ENCODE results near the gene MAOB. TPM values are rescaled to one million over a fixed set of nuclear protein-coding genes. Genes with fewer than 3 reads are reported as not detected.

The MAOB gene
- total RNA-seq, 2 experiments from 2014 or later, result not detected

DNA sequence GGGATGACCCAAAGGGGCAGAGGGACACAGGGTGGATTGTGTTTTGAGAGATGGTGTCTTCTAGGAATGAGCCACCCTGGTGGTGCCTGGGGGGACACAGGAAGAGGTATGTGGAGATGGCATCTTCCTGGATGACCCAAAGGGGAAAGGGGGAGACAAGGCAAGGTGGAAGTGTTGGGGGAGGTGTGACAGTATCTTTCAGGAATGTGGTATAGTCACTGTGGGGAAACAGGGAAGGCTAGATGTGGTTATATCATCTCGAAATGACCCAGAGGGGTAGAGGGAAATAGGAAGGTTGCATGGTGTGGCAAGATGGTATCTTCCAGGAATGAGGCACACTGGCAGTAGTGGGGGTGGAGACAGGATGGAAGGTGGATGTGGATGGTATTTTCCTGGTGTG, 163.3 kb downstream of the MAOB start:
- intact Hi-C loops (cut with micrococcal nuclease), result no loop called here
- TF ChIP-seq, protein P1, sequence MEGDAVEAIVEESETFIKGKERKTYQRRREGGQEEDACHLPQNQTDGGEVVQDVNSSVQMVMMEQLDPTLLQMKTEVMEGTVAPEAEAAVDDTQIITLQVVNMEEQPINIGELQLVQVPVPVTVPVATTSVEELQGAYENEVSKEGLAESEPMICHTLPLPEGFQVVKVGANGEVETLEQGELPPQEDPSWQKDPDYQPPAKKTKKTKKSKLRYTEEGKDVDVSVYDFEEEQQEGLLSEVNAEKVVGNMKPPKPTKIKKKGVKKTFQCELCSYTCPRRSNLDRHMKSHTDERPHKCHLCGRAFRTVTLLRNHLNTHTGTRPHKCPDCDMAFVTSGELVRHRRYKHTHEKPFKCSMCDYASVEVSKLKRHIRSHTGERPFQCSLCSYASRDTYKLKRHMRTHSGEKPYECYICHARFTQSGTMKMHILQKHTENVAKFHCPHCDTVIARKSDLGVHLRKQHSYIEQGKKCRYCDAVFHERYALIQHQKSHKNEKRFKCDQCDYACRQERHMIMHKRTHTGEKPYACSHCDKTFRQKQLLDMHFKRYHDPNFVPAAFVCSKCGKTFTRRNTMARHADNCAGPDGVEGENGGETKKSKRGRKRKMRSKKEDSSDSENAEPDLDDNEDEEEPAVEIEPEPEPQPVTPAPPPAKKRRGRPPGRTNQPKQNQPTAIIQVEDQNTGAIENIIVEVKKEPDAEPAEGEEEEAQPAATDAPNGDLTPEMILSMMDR (IDR thresholded peaks at IDR 0.05), result no peak
- no peaks in the 10 kb centered on the region for H3K9me3 Mint-ChIP-seq
- no peaks in the 10 kb centered on the region for H3K4me1 Mint-ChIP-seq (ENCODE audit: low read depth)
- CTCF ChIA-PET, result no interaction called here
- H3K27me3 Mint-ChIP-seq, result no peaks in the 10 kb centered on the region
- no peak for DNase-seq
- ATAC-seq, result no peak
- H3K4me3 Mint-ChIP-seq, result no peak overlapping the region
- no peaks in the 10 kb centered on the region for H3K36me3 Mint-ChIP-seq (ENCODE audit: low read depth)
- no peak overlapping the region for H3K27ac Mint-ChIP-seq
- POLR2A ChIA-PET, result no interaction called here

DNA sequence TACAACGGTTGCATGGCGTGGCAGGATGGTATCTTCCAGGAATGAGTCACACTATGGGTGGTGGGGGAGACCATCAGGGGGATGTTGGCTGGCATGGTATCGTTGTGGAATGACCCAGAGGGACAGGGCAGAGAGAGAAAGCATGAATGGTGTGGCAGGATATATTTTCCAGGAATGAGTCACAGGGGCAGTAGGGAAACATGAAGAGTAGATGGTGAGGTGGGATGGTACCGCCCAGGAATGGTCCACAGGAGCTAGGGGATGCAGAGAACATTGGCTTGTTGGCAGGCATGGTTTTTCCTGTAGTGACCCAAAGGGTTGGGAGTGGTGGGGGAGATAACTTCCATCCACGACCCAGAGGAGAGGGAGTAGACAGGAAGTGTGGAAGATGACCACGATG, 163.7 kb downstream of the MAOB start:
- Mint-ChIP-seq H3K27me3 (no peaks in the 10 kb centered on the region), H3K9me3 (no peaks in the 10 kb centered on the region), H3K36me3 (ENCODE audit: low read depth) (no peaks in the 10 kb centered on the region), H3K4me3 (no peak overlapping the region), H3K4me1 (ENCODE audit: low read depth) (no peaks in the 10 kb centered on the region), H3K27ac (no peak overlapping the region)
- POLR2A ChIA-PET, result no interaction called here
- ATAC-seq, result no peak
- CTCF ChIA-PET, result no interaction called here
- intact Hi-C loops (cut with micrococcal nuclease), result no loop called here
- no peak for DNase-seq
- TF ChIP-seq, protein P1 (IDR thresholded peaks at IDR 0.05), result no peak

DNA sequence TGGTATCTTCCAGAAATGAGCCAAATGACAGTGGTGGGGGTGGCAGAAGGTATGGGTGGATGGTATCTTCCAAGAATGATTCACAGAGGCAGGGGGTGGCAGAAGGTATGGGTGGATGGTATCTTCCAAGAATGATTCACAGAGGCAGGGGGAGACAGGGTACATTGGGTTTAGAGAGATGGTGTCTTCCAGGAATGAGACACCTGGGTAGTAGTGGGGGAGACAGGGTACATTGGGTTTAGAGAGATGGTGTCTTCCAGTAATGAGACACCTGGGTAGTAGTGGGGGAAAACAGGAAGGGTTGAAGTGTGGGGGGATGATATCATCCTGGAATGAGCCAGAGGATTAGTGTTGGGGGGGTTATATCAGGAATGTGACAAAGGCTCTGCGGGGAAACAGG, 164.2 kb downstream of the MAOB start:
- no peak for DNase-seq

DNA sequence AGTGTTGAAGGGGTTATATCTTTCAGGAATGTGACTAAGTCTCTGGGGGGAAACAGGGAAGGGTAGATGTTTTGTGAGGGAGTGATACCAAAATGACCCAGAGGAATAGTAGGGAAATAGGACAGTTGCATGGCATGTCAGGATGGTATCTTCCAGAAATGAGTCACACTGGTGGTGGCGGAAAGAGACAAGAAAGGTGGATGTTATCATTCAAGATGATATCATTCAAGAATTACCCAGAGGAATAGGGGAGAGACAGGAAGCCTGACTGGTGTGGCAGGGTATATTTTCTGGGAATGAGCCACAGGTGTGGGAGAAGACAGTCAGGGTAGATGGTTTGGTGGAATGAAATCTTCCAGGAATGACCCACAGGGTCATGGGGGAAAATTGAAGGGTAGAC, 165.1 kb downstream of the MAOB start:
- Mint-ChIP-seq H3K36me3 (ENCODE audit: low read depth) (no peaks in the 10 kb centered on the region), H3K27ac (no peak overlapping the region), H3K27me3 (no peaks in the 10 kb centered on the region), H3K4me1 (ENCODE audit: low read depth) (no peaks in the 10 kb centered on the region), H3K4me3 (no peak overlapping the region), H3K9me3 (no peaks in the 10 kb centered on the region)
- intact Hi-C loops (cut with micrococcal nuclease), result no loop called here
- no peak for ATAC-seq
- TF ChIP-seq, protein P1 (IDR thresholded peaks at IDR 0.05), result no peak
- CTCF ChIA-PET, result no interaction called here
- no peak for DNase-seq
- POLR2A ChIA-PET, result no interaction called here

More for the DNA sequence above, 164.2 kb downstream of the MAOB start:
- TF ChIP-seq, protein P1 (IDR thresholded peaks at IDR 0.05), result no peak
- ATAC-seq, result no peak
- no peaks in the 10 kb centered on the region for H3K27me3 Mint-ChIP-seq
- H3K27ac Mint-ChIP-seq, result no peak overlapping the region
- CTCF ChIA-PET, result no interaction called here
- intact Hi-C loops (cut with micrococcal nuclease), result no loop called here
- no peak overlapping the region for H3K4me3 Mint-ChIP-seq
- POLR2A ChIA-PET, result no interaction called here
- no peaks in the 10 kb centered on the region for H3K4me1 Mint-ChIP-seq (ENCODE audit: low read depth)
- no peaks in the 10 kb centered on the region for H3K9me3 Mint-ChIP-seq
- H3K36me3 Mint-ChIP-seq (ENCODE audit: low read depth), result no peaks in the 10 kb centered on the region

DNA sequence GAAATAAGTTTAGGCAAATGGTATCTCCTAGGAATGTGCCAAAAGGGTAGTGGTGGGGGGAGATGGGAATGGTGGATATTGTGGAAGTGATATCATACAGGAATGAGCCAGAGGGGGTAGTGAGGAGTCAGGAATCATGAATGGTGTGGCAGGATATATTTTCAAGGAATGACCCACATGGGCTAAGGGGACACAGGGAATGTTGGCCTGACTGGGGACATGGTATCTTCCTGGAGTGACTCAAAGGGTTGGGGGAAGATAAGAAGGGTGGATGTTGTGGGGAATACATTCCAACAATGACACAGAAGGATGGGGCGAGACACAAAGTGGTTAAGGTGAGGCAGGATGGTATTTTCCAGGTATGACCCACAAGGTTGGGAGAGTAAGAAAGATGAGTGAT, 165.6 kb downstream of the MAOB start:
- no peak for DNase-seq
- no peaks in the 10 kb centered on the region for H3K9me3 Mint-ChIP-seq
- H3K27ac Mint-ChIP-seq, result no peak overlapping the region
- ChIA-PET CTCF (no interaction called here), POLR2A (no interaction called here)
- H3K4me3 Mint-ChIP-seq, result no peak overlapping the region
- no peaks in the 10 kb centered on the region for H3K36me3 Mint-ChIP-seq (ENCODE audit: low read depth)
- intact Hi-C loops (cut with micrococcal nuclease), result no loop called here
- TF ChIP-seq, protein P1 (IDR thresholded peaks at IDR 0.05), result no peak
- no peak for ATAC-seq
- no peaks in the 10 kb centered on the region for H3K27me3 Mint-ChIP-seq
- H3K4me1 Mint-ChIP-seq (ENCODE audit: low read depth), result no peaks in the 10 kb centered on the region

Other genes with a start within 250 kb of the MAOB start
- 1 to 10 TPM in 1 of 2 experiments, under 1 TPM in 1; 0.60 to 1.9 TPM for gene MAOA, start 226.2 kb downstream of the MAOB start, total RNA-seq
- gene NDP, start 90.9 kb upstream of the MAOB start, total RNA-seq, result not detected